Left ventricle myocardium superior (tissue), 1 donor: ENCODE data around the gene RHPN2. TPM values are rescaled to one million over a fixed set of nuclear protein-coding genes. Genes with fewer than 3 reads are reported as not detected.
"Not testable (repeated sequence)": the region's sequence is repeated elsewhere in the genome, so short reads cannot be mapped to it uniquely, and the experiment has no call there.

Experiments
- ATAC-seq: fragments of 200-7000 bp; cut with Tn5 transposase; one replicate; pipeline ENCODE4 v1.9.1; 2020; ENCODE audit warnings: mild to moderate bottlenecking, moderate library complexity
- DNase-seq: peaks from one replicate; pipeline ENCODE4 v3.0.0-alpha.2; 2020
- intact Hi-C: fragments of 100-400 bp; cut with micrococcal nuclease; formaldehyde crosslinking; loops from one replicate; pipeline ENCODE4 v1.11.0; 2022
- total RNA-seq: library from RNA; stranded (reverse); fragmentation: NEBNext Ultra II Directional; extraction: Animal tissue kit (Norgen Biotek cat#: 25700); gene quantifications from one replicate; pipeline ENCODE4 v1.2.1, GENCODE V29; 2021
- donor health status: DM: no; HTN: yes; CAD: no; lungs with severe emphysema.

RHPN2 gene
- total RNA-seq, 1 donor from 2014 or later = 2.4 TPM

DNA sequence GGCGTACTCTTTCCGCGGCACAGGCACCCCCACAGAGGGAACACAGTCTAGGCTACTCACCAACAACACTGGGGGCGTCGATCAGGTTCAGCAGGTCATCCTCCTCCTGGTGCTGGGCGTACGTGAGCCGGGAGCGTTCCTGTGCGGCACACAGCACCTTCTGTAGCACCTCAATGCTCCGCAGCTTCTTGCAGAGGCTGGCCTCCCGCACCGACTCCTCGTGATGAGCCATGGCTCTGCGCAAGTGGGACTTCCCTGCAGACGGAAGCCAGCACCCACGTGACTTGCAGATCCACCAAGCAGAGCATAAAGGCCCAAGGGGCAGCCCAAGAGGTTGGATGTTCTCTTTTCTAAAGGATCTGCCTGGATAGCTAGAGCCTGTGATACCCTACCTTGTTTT lies 68.7 kb downstream of the RHPN2 start:
- intact Hi-C loops, ATAC-seq: not testable (repeated sequence)

DNA sequence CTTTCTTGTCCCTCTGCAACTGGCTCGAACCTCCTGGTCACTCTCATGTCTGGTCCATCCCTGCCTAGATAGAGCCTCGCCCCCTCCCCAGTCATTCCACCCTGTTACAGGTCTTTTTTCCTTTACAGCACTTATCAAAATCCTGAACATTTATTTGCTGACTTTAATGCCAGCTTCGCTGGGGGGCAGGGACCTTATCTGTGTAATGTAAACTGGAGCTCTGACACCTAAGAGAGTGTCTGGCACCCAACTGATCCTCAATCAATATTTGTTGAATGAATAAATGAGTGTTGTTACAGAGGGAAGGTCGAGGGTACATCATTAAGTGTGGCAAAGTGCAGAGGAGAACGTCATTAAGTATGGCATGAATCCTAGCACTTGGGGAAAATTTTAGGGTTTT lies 76.0 kb downstream of the RHPN2 start:
- ATAC-seq = no peak
- no peak for DNase-seq
- intact Hi-C loops = no loop called here

More for the DNA sequence above, 68.7 kb downstream of the RHPN2 start:
- not testable (repeated sequence) for DNase-seq

GRCh38 chr19:32988254-32988653 lies 76.4 kb downstream of the RHPN2 start:
- ATAC-seq, intact Hi-C loops, DNase-seq: not testable (repeated sequence)

- DNase-seq, intact Hi-C loops, ATAC-seq: not testable (repeated sequence)
These were observed 82.2 kb downstream of the RHPN2 start for GRCh38 chr19:32982488-32982887.

GRCh38 chr19:32979807-32980206 lies 84.9 kb downstream of the RHPN2 start:
- intact Hi-C loops, ATAC-seq, DNase-seq: not testable (repeated sequence)

- DNase-seq, ATAC-seq, intact Hi-C loops: not testable (repeated sequence)
These were observed 86.9 kb downstream of the RHPN2 start for GRCh38 chr19:32977813-32978212.

DNA sequence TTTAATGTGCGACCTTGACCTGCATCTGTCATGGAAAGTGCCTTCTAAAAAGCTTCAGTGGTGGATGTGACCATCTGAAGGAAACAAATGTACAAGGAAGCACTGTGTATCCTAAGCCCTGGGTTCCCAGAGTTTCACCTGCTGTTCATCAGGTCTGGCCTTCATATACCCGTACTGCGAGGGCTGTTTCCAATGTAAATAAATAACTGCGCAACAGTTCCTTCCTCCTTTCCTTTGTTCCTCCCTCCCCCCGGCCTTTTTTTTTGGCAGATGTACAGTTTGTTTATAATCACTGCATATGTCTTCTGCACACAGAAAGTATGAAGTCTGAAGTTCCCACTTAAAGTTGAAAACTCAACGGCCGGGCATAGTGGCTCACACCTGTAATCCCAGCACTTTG lies 87.4 kb downstream of the RHPN2 start:
- DNase-seq = no peak
- peak; percentile 49 for ATAC-seq
- intact Hi-C loops = no loop called here

DNA sequence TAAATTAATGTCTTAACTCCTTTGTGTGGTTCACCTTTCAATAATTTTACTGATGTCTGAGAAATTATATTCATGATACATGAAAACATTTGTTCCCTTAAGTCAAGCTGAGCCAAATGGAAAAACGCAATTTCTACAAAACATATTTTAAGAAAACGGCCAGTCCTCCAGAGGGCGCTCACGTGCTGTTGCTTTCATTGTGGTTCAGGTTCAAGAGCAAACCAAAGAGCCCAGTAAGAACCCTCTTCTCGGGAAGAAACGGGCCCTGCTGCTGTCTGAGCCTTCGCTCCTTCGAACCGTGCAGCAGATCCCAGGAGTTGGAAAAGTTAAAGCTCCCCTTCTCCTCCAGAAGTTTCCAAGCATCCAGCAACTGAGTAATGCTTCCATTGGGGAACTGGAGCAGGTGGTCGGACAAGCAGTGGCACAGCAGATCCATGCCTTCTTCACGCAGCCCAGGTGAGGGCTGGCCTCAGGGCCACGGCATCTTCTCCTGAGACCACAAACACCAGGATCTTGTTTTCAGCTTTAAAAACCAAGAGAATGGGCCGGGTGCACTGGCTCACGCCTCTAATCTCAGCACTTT lies 88.4 kb downstream of the RHPN2 start:
- no peak for ATAC-seq
- peak; percentile 80 for DNase-seq
- intact Hi-C loops = no loop called here

- intact Hi-C loops = no loop called here
- peak; percentile 97 for DNase-seq
- ATAC-seq = peak; percentile 99
These were observed 92.8 kb downstream of the RHPN2 start, which contains the start of the genes CEP89 and FAAP24 for GRCh38 chr19:32971715-32972540. CEP89 (minus strand) TSS chr19:32971958; CDS start chr19:32971874, 84 bp downstream. FAAP24 (plus strand) TSS chr19:32972242; CDS start chr19:32973197, 955 bp downstream.

DNA sequence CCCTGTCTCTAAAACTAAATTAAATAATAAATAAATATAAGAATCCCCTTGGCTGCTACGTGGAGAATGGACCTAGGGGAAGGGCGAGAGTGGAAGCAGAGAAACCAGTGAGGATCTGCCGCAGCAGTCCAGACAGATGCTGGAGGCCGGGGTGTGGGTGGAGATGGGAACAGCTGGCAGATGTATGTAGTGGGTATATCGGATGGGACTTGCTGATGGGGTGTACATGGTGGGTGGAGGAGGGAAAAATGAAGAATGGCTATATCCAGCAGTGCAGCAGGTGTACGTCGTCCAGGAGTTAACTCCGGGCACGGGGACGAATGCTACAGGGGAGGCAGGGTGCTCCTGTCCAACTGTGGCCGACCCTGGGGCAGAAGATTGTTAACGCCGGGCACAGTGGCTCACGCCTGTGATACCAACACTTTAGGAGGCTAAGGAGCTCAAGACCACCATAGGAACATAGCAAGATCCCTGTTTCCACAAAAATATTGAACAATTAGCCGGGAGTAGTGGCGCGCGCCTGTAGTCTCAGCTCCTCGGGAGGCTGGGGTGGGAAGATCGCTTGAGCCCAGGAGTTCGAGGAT lies 93.6 kb downstream of the RHPN2 start:
- no peak for DNase-seq
- ATAC-seq = no peak
- intact Hi-C loops = no loop called here

DNA sequence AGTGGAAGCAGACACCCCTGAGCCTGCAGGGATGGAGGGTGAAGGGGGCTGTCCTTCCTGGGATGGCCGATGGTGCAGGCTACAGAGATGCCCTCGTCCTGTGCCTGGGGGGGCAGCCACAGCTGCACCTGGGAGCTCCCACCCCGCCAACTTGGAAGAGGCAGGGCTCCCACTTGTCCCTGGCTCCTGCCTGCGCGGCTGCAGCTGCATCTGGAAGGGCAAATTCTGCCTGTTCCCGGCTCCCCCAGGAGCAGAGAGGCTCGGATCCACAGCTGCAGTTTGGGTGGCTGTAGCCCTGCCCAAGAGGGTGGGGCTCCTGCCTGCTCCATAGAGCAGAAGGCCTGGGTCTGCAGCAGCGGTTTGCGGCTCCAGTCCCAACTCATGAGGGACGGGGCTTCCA lies 95.1 kb downstream of the RHPN2 start:
- ATAC-seq = no peak
- no peak for DNase-seq
- intact Hi-C loops = no loop called here

- DNase-seq (no peak), ATAC-seq (no peak)
- intact Hi-C loops = no loop called here
These were observed 97.9 kb downstream of the RHPN2 start for GRCh38 chr19:32966750-32967149.

DNA sequence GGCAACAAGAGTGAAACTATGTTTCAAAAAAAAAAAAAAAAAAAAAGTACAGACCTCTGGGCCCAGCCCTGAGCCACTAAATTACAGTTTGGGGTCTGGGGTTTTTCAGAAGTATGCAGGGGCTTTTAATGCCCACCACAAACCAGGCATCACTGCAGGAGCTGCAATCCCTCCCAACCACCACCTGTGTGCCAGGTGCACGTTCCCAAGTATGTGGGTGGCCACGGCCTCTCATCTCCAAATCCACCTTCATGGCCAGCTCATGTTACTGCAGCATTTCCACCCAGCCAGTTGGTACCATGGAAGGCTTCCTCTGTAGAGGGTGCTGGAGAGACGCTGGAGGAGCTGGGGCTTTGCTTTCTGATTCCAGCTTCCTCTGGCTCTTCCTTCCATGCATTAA lies 119.4 kb downstream of the RHPN2 start:
- intact Hi-C loops = no loop called here
- DNase-seq = no peak
- no peak for ATAC-seq

DNA sequence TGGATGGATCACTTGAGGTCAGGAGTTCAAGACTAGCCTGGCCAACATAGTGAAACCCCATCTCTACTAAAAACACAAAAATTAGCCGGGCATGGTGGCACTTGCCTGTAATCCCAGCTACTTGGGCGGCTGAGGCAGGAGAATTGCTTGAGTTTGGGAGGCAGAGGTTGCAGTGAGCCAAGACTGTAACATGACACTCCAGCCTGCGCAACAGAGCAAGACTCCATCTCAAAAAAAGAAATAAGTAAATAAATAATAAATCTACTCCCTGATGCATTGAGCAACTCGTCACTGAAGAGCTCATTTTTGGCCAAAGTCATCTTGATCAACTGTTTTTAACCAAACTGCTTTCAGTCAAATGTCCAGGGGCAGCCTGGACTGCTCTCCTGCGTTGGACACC lies 123.4 kb downstream of the RHPN2 start:
- intact Hi-C loops, DNase-seq, ATAC-seq: not testable (repeated sequence)

- ATAC-seq (no peak), DNase-seq (no peak)
- intact Hi-C loops = no loop called here
These were observed 128.6 kb downstream of the RHPN2 start for GRCh38 chr19:32936065-32936464.

DNA sequence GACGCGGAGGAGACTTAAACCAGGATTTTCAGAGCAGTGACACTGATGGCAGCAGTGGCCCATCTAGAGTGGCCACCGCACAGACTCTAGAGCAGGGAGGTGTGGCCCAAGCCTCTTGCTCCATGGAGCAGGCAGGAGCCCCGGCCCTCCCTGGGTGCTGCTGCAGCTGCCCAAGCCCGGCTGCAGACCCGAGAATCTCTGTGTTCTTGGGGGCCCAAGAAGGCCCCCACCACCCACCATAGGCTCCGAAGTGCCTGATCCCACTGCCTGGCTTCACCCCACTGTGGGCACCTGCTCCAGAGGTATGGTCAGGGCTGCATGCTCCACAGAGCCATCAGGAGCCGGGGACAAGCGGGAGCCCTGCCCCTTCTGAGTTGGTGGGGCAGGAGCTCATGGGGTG lies 129.1 kb downstream of the RHPN2 start:
- intact Hi-C loops = no loop called here
- DNase-seq (no peak), ATAC-seq (no peak)

GRCh38 chr19:32933571-32933970 lies 131.1 kb downstream of the RHPN2 start:
- DNase-seq (no peak), ATAC-seq (no peak)
- intact Hi-C loops = no loop called here

DNA sequence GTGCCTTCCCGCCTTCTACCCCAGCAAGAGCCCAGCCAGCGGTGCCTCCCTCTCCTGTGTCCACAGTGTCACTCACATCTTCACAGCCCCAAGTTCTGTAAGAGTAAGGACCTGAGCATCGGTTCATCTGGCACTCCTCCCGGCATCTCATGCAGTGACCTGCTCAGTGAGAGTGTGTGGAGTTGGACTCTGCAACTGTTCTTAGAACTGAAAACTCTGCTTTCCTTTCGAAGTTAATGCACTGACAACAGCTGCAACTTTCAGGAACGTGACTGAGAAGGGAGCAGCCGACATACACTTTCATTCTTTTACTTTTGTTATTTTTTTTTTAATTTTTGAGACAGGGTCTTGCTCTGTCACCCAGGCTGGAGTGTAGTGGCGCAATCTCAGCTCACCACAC lies 134.1 kb downstream of the RHPN2 start:
- no peak for ATAC-seq
- no peak for DNase-seq
- intact Hi-C loops = no loop called here

DNA sequence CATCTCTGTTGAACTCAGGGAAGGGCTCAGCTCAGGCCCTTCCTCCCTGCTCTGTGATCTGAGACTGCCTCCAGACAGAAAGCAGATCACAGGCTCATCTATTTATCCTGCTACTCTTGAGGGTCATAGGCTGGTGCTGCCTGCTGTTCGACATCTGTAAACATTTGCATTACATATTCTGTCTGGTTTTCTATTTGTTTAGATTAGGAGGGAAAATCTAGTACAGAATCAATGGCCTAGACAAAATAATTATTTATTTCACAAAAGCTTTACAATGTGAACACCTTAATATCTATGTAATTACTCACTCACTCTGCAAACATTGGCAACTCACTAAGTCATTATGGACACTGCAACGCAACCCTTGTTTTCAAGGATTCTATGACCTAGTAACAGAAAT lies 135.9 kb downstream of the RHPN2 start:
- ATAC-seq (no peak), DNase-seq (no peak)
- intact Hi-C loops = no loop called here
